ENCODE data around the gene SDHB.

The SDHB gene

GRCh38 chr1:16989676-16990391, 64.0 kb downstream of the SDHB start:
- DNase-seq (ENCODE audit: low read depth in 2 of 3, low spot score in 1 of 3), result no peak

GRCh38 chr1:16988210-16988609, 65.6 kb downstream of the SDHB start:
- DNase-seq (ENCODE audit: low read depth in 2 of 3, low spot score in 1 of 3), result no peak

GRCh38 chr1:16986962-16987361, 66.9 kb downstream of the SDHB start:
- DNase-seq (ENCODE audit: low read depth in 2 of 3, low spot score in 1 of 3), result no peak

- no peak for DNase-seq (ENCODE audit: low read depth in 2 of 3, low spot score in 1 of 3)
These were observed 67.3 kb downstream of the SDHB start for GRCh38 chr1:16986560-16986959.

- no peak for DNase-seq (ENCODE audit: low read depth in 2 of 3, low spot score in 1 of 3)
These were observed 67.7 kb downstream of the SDHB start for GRCh38 chr1:16986113-16986512.

- no peak for DNase-seq (ENCODE audit: low read depth in 2 of 3, low spot score in 1 of 3)
These were observed 69.1 kb downstream of the SDHB start for GRCh38 chr1:16984717-16985116.

GRCh38 chr1:16983649-16984048, 70.2 kb downstream of the SDHB start:
- no peak for DNase-seq (ENCODE audit: low read depth in 2 of 3, low spot score in 1 of 3)

GRCh38 chr1:16982902-16983301, 70.9 kb downstream of the SDHB start:
- DNase-seq (ENCODE audit: low read depth in 2 of 3, low spot score in 1 of 3), result no peak

GRCh38 chr1:16981269-16981849, 72.5 kb downstream of the SDHB start:
- DNase-seq (ENCODE audit: low read depth in 2 of 3, low spot score in 1 of 3), result no peak

GRCh38 chr1:16980473-16981268, 73.2 kb downstream of the SDHB start, which contains the start of gene MFAP2:
TSS of gene MFAP2 (minus strand) at chr1:16980620. CDS start at chr1:16978273, 2,347 bp downstream.
- DNase-seq (ENCODE audit: low read depth in 2 of 3, low spot score in 1 of 3), result no peak

- DNase-seq (ENCODE audit: low read depth in 2 of 3, low spot score in 1 of 3), result no peak
These were observed 74.1 kb downstream of the SDHB start for GRCh38 chr1:16979475-16980327.

- DNase-seq (ENCODE audit: low read depth in 2 of 3, low spot score in 1 of 3), result no peak
These were observed 75.0 kb downstream of the SDHB start for GRCh38 chr1:16978567-16979474.

- DNase-seq (ENCODE audit: low read depth in 2 of 3, low spot score in 1 of 3), result no peak
These were observed 75.7 kb downstream of the SDHB start for GRCh38 chr1:16978139-16978538.

GRCh38 chr1:16977377-16977776, 76.5 kb downstream of the SDHB start:
- no peak for DNase-seq (ENCODE audit: low read depth in 2 of 3, low spot score in 1 of 3)

GRCh38 chr1:16976966-16977365, 76.9 kb downstream of the SDHB start:
- DNase-seq (ENCODE audit: low read depth in 2 of 3, low spot score in 1 of 3), result no peak

GRCh38 chr1:16975838-16976237, 78.0 kb downstream of the SDHB start:
- no peak for DNase-seq (ENCODE audit: low read depth in 2 of 3, low spot score in 1 of 3)

- no peak for DNase-seq (ENCODE audit: low read depth in 2 of 3, low spot score in 1 of 3)
These were observed 78.6 kb downstream of the SDHB start for GRCh38 chr1:16975211-16975610.

- DNase-seq (ENCODE audit: low read depth in 2 of 3, low spot score in 1 of 3), result no peak
These were observed 80.6 kb downstream of the SDHB start for GRCh38 chr1:16973215-16973614.

- DNase-seq (ENCODE audit: low read depth in 2 of 3, low spot score in 1 of 3), result no peak
These were observed 81.5 kb downstream of the SDHB start for GRCh38 chr1:16972189-16972895.

All from stimulated activated CD4-positive, alpha-beta T cell treated with anti-CD3 and anti-CD28 coated beads, Interleukin-12 subunit alpha, Interleukin-12 subunit beta, amount 100 ng/mL, for 48 hours (primary cell).